A549 (cell line): ENCODE measurements around the gene FER.

Experiments used
- BHLHE40 ChIP-seq: IDR thresholded peaks from 2 replicates; pipeline ENCODE4 v1.6.1; 2012; ENCODE audit warnings: low read depth, low read length, inconsistent platforms
- CTCF ChIP-seq: fragments of >200 bp; sonication (Bioruptor Twin); formaldehyde crosslinking; IDR thresholded peaks from 3 replicates; pipeline ENCODE4 v1.5.1; 2016
- EP300 ChIP-seq, 2 experiments: fragments of >200 bp; sonication (Bioruptor Twin); formaldehyde crosslinking; IDR thresholded peaks; 2 replicates in 1 of 2; 3 replicates in 1 of 2; pipeline ENCODE4 v1.6.1; 2016 to 2017
- MAFK ChIP-seq: fragments of 450-650 bp; IDR thresholded peaks from 2 replicates; pipeline ENCODE4 v1.6.1; 2014; ENCODE audit not compliant: partially characterized antibody
- PBX3 ChIP-seq: IDR thresholded peaks from 2 replicates; pipeline ENCODE4 v1.6.1; 2012
- POLR2A ChIP-seq: IDR thresholded peaks from 2 replicates; pipeline ENCODE4 v1.6.1; 2012; ENCODE audit warnings: mild to moderate bottlenecking, low read length
- POLR2AphosphoS2 ChIP-seq: conservative IDR thresholded peaks from 2 replicates; pipeline ENCODE4 v1.6.1; 2012; ENCODE audit warnings: low read length, improper control_type of control experiment, inconsistent platforms
- RCOR1 ChIP-seq: fragments of 150-350 bp; IDR thresholded peaks from 2 replicates; pipeline ENCODE4 v1.6.1; 2014; ENCODE audit warnings: antibody characterized with exemption, low read length, low read depth
- REST ChIP-seq: fragments of 200-600 bp; sonication (generic); IDR thresholded peaks from 2 replicates; pipeline ENCODE4 v1.6.1; 2016; ENCODE audit warnings: antibody characterized with exemption, mild to moderate bottlenecking, moderate library complexity

GRCh38 chr5:109080481-109080880 lies 332.8 kb downstream of the FER start:
- TF ChIP-seq POLR2AphosphoS2 (no peak), POLR2A (no peak), MAFK (no peak), CTCF (no peak), RCOR1 (no peak), REST (no peak), EP300 (IDR thresholded peaks at IDR 0.05) (no peak), BHLHE40 (no peak), PBX3 (no peak)
